Central memory CD4-positive, alpha-beta T cell (primary cell): ENCODE data around the gene SPC24.
"Not testable (repeated sequence)": the region's sequence is repeated elsewhere in the genome, so short reads cannot be mapped to it uniquely, and the experiment has no call there.

Experiments used
- DNase-seq: peaks from one replicate; pipeline ENCODE4 v3.0.0; 2022

The SPC24 gene

DNA sequence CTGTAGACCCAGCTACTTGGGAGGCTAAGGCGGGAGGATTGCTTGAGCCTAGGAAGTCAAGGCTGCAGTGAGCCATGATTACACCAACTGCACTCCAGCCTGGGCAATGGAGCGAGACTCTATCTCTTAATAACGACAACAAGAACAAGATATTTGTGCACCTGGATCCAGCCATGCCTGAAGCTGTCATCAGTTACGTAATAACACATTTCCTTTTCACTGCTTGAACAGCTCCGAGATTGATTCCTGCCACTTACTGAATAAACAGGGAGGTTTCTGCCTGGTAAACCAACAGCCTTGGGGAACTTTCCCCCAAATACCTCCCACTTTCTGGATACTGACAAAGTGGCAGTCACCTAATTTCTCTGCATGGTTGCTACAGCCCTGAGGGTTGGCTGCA lies 36.4 kb upstream of the SPC24 start:
- no peak for DNase-seq

DNA sequence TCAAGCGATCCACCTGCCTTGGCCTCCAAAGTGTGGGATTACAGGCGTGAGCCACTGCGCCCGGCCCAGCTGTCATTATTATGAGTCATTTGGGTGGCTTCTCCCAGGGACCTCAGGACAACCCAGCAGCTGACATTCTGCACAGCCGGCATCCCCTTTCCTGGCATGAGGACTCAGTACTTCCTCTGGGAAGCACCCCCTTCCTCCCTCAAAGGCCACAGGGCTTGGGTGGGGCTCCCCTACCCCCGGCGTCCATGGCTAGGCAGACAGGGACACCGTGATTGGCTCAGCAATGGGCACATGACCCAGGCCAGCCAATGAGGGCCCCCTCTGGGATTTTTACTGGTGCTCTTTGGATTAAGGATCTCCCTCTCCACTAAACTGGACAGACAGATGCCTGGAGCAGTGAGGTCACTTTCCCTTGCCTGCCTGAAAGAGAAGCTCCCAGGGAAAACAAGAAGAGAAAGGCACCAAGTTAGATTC lies 35.7 kb upstream of the SPC24 start:
- DNase-seq: no peak

DNA sequence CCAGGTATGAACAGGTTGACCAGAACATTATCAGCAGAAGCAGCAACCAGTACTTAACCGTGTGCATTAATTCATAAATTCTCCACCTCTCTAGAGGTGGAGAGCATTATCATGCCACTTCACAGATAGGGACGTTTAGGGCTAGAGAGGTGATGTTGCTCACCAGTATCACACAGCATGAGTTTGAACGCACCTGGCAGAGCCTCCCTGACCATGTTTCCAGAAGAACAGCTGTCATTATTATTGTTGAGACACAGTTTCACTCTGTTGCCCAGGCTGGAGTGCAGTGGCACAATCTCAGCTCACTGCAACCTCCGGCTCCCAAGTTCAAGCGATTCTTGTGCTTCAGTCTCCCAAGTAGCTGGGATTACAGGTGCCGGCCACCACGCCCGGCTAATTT lies 34.9 kb upstream of the SPC24 start:
- no peak for DNase-seq

DNA sequence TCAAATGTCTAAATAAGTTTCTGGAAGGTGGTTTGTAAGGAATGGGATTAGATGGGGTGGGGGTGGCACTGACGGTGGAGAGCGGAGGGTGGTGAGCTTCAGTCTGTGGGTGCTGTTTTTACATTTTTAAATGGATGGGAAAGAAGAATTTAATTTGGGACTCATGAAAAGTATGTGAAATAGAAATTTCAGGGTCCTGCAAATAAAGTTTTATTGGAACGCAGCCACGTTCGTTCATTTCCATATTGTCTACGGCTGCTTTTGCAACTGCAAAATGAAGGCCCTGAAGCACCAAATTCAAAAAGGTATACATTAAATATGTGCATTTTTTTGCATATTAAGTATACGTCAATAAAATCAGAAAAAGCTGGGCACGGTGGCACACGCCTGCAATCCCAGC lies 31.9 kb upstream of the SPC24 start:
- DNase-seq: no peak

DNA sequence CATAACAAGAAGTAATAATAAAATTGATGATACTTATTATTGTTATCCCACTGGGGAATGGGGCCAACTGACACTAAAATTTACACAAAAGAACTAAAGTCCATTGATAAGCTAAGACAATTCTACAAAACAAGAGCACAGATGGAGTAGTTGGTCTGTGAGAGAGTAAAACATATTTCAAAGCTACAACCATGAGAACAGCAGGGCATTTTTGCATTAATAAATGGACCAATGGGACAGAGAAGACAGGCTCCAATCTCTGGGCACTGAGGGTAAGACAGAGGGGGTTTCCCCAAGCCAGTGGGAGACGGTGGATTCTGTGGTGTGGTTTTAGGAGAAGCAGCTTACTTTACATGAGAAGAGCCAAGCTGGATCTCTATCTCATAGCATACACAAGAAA lies 27.4 kb upstream of the SPC24 start:
- DNase-seq: no peak

GRCh38 chr19:11181488-11181887 lies 25.9 kb upstream of the SPC24 start:
- DNase-seq: no peak

GRCh38 chr19:11180975-11181374 lies 25.4 kb upstream of the SPC24 start:
- not testable (repeated sequence) for DNase-seq

DNA sequence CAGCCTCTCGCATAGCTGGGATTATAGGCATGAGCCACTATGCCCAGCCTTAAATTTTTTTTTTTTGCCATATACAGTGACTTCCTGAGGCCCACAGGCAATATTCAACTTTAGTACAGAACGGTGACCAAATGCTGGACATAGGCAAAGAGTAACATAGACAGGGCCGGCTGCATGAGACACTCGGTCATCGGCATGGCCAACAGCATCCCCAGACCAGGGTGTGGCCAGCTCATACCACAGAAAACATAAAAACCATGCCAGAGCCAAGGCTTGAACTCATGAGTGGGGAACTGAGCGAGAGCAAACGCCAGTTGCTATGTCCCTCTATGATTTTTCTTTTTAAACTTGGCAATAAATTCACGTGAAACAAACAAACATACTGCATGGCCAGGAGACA lies 24.8 kb upstream of the SPC24 start:
- DNase-seq: no peak

- no peak for DNase-seq
These were observed 24.2 kb upstream of the SPC24 start for GRCh38 chr19:11179716-11180297.

GRCh38 chr19:11179145-11179465 lies 23.5 kb upstream of the SPC24 start:
- not testable (repeated sequence) for DNase-seq

- no peak for DNase-seq
These were observed 22.0 kb upstream of the SPC24 start for GRCh38 chr19:11177592-11177991.

DNA sequence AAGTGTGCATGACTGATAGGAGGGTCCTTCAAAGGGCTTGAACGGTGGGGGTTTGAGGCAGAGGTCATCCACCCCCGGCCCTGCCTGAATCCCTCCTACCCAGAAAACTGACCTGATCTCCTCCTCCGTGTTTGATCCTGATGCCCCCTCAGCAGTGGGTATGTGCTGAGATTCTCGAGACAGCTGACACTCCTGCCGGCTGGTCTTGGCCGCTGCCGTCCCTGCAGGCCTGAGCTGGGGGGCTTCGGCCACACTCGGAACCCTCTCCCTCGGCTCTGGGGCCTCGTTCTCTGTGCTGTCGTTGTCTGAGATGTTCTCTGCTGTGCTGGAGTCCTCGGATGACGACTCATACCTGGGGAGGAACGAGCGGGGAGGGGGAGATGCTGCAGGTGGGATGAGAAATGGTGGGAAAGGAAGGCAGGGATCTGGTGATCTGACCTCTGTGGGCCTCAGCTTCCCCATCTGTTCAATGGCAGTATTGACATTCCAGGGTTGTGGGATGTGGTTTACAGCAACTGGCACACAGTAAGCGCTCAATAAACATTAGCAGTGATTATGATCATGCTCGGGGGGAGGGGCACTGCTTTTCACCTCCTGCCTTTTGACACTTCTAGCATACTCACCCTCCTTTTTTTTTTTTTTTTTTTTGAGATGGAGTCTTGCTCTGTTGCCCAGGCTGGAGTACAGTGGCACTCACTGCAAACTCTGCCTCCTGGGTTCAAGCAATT lies 21.0 kb upstream of the SPC24 start:
- no peak for DNase-seq

GRCh38 chr19:11175920-11176319 lies 20.3 kb upstream of the SPC24 start:
- DNase-seq: no peak

- no peak for DNase-seq
These were observed 18.8 kb upstream of the SPC24 start for GRCh38 chr19:11174336-11174735.

DNA sequence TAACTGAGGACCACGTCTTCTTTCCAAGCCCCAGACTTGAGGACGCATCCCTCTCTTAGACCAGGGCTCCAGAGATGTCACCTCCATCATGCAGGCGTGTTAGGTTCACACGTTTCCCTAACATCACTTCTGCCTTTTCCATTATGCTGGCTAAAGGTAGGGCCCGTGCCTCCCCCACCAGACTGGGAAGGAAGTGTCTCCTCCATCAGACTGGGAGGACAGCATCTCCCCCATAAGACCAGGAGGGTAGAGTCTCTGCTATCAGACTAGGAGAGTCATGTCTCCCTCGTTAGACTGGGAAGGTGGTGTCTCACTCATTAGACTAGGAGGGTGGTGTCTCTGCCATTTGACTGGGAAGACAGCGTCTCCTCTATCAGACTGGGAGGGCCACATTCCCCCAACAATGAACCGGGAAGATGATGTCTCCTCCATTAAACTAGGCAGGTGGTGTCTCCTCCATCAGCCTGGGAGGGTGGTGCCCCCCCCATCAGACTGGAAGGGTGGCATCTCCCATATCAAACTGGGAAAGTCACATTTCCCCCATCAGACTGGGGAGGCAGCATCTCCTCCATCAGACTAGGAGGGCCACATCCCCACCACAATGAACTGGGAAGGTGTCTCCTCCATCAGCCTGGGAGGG lies 18.1 kb upstream of the SPC24 start:
- no peak for DNase-seq

- DNase-seq: no peak
These were observed 17.0 kb upstream of the SPC24 start for GRCh38 chr19:11172576-11172975.

DNA sequence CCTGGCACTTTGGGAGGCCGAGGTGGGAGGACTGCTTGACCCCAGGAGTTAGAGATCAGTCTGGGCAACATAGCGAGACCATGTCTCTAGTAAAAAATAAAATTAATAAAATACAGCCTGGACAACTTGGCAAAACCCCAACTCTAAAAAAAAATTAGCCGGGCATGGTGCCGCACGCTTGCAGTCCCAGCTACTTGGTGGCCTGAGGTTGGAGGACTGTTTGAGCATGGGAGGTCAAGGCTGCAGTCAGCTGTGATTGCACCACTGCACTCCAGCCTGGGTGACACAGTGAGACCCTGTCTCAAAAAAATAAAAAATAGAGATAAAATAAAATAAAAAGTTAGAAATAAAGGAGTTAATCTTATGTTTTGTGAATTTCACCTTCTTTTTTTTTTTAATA lies 15.6 kb upstream of the SPC24 start:
- no peak for DNase-seq

- no peak for DNase-seq
These were observed 14.5 kb upstream of the SPC24 start for GRCh38 chr19:11169896-11170678.

DNA sequence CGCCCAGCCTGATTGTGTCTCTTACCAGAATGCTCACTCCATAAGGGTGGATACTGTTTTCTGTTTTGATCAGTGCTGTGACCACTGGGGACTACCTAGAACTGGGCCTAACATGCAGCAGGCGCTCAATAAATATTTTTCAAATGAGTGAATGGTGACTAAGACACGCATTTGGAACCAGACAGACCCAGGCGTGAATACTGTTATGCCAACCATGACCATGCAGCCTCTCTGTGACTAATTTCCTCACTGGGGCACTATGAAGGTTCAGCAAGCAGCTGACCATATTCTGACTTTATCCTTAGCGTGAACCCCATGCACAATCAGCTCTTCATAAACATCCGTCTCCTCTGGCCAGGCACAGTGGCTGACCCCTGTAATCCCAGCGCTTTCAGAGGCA lies 13.0 kb upstream of the SPC24 start:
- DNase-seq: no peak

- DNase-seq: no peak
These were observed 10.9 kb upstream of the SPC24 start for GRCh38 chr19:11166281-11167142.

DNA sequence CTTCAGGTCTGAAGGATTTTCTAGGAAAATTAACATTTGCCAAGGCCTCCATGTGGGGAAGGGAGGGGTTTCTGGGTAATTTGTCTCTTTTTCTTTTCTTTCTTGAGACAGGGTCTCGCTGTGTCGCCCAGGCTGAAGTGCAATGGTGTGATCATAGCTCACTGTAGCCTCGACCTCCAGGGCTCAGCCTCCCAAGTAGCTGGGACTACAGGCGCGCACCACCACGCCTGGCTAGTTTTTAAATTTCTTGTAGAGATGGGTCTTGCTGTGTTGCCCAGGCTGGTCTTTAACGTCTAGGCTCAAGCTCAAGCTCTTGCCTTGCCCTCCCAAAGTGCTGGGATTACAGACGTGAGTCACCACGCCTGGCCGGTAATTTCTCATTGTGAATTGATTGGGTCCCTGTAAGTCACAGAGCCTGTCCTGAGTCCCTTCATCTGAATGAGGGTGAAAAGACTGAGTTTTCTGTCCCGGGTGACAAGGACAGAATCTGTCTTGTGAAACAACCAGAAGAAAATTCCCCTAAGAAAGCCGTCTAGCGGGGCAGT lies 10.0 kb upstream of the SPC24 start:
- no peak for DNase-seq

DNA sequence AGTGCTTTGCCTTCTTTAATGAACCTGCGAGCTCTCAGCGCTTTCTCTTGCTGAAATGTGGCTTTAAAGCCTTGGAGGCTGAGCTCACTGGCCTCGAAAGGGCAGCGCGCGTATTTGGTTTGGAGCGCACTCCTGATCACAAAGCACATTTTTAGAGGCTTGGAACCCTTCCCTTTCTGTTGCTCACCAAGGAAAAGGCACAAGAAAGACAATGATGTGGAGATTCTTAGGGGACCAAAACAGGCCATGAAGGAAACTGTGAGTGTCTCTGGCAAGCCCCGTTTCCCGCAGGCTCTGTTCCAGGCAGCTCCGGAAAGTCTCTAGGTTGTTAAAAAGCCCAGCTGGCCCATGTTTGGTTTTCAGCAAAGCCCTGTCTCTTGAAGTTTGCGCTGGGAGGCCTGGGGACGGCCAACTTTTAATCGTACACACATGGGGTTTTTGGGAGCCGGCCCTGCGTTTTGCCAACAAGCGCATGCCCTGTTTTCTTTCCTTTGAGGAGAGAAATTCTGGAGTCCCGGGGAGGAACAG lies 9.4 kb upstream of the SPC24 start:
- no peak for DNase-seq
